A549 (cell line): ENCODE data around the gene PXYLP1. TPM values are rescaled to one million over a fixed set of nuclear protein-coding genes. Genes with fewer than 3 reads are reported as not detected.

Source experiments
- ATAC-seq, 2 experiments: fragments of 200-7000 bp in 1 of 2; fragments of >200 bp in 1 of 2; cut with Nextera tagmentation in 1 of 2; cut with Tn5 transposase in 1 of 2; 3 replicates each; pipeline versions ENCODE4 v1.8.0 to v1.9.1; 2018 to 2020; ENCODE audit warnings: mild to moderate bottlenecking in 1 of 2, moderate library complexity in 1 of 2
- CTCF ChIA-PET: fragments of 300-600 bp; sonication (Branson Sonifier 250); formaldehyde crosslinking; extraction: SDS; loops from one replicate; lab custom pipeline; 2021; ENCODE audit warnings: antibody characterized with exemption, inconsistent platforms; lab: Yijun Ruan, JAX
- POLR2A ChIA-PET: fragments of 350-600 bp; formaldehyde crosslinking; extraction: SDS; loops from one replicate; lab custom pipeline; 2021; ENCODE audit warnings: antibody characterized with exemption, inconsistent platforms; lab: Yijun Ruan, JAX
- DNase-seq, 2 experiments: peaks; one replicate each; pipeline versions ENCODE4 v3.0.0 to v3.0.0-alpha.2; 2011 to 2016; ENCODE audit warnings: low read depth in 1 of 2, low spot score in 1 of 2
- FAIRE-seq: peaks from 2 replicates; lab custom pipeline; 2011; peaks lifted over from hg19 to GRCh38; lab: Jason Lieb, UNC
- H3K27ac ChIP-seq, 2 experiments: fragments of >200 bp; sonication (Bioruptor Twin); formaldehyde crosslinking; 3 replicates each; pipeline ENCODE4 v1.5.1; 2016 to 2017
- H3K4me1 ChIP-seq: fragments of >200 bp; sonication (Bioruptor Twin); formaldehyde crosslinking; 3 replicates; pipeline ENCODE4 v1.6.1; 2016
- H3K4me2 ChIP-seq: fragments of >200 bp; sonication (Bioruptor Twin); formaldehyde crosslinking; 3 replicates; pipeline ENCODE4 v1.6.1; 2016
- H3K4me3 ChIP-seq: fragments of >200 bp; sonication (Bioruptor Twin); formaldehyde crosslinking; 3 replicates; pipeline ENCODE4 v1.5.1; 2016
- H3K9me3 ChIP-seq: fragments of >200 bp; sonication (Bioruptor Twin); formaldehyde crosslinking; 3 replicates; pipeline ENCODE4 v1.6.1; 2016
- ATOH8 ChIP-seq: fragments of 250-450 bp; sonication (Bioruptor Pico); IDR thresholded peaks from 2 replicates; pipeline ENCODE4 v1.5.0; 2020; ENCODE audit warnings: low read depth, mild to moderate bottlenecking, moderate library complexity
- CTCF ChIP-seq: fragments of >200 bp; sonication (Bioruptor Twin); formaldehyde crosslinking; IDR thresholded peaks from 3 replicates; pipeline ENCODE4 v1.5.1; 2016
- EHF ChIP-seq: fragments of 250-450 bp; sonication (Bioruptor Pico); IDR thresholded peaks from 2 replicates; pipeline ENCODE4 v1.5.0; 2020; ENCODE audit warnings: mild to moderate bottlenecking
- EHMT2 ChIP-seq: fragments of 200-600 bp; sonication (generic); IDR thresholded peaks from 2 replicates; pipeline ENCODE4 v1.6.1; 2016; ENCODE audit warnings: antibody characterized with exemption, low read depth, mild to moderate bottlenecking, moderate library complexity
- FOXS1 ChIP-seq: fragments of 250-450 bp; sonication (Bioruptor Pico); IDR thresholded peaks from 2 replicates; pipeline ENCODE4 v1.5.0; 2020; ENCODE audit warnings: mild to moderate bottlenecking, moderate library complexity
- GATA3 ChIP-seq: IDR thresholded peaks from 2 replicates; pipeline ENCODE4 v1.6.1; 2012; ENCODE audit warnings: borderline replicate concordance
- HDAC2 ChIP-seq: fragments of 200-600 bp; sonication (generic); IDR thresholded peaks from 2 replicates; pipeline ENCODE4 v1.6.1; 2016
- HOXA7 ChIP-seq: fragments of 250-450 bp; sonication (Bioruptor Pico); IDR thresholded peaks from 2 replicates; pipeline ENCODE4 v1.5.0; 2020; ENCODE audit warnings: mild to moderate bottlenecking, moderate library complexity
- PHF8 ChIP-seq: fragments of 200-600 bp; sonication (generic); IDR thresholded peaks from 2 replicates; pipeline ENCODE4 v1.6.1; 2016; ENCODE audit warnings: low read depth, mild to moderate bottlenecking, antibody characterized with exemption, moderate library complexity, borderline replicate concordance
- POLR2AphosphoS2 ChIP-seq: conservative IDR thresholded peaks from 2 replicates; pipeline ENCODE4 v1.6.1; 2012; ENCODE audit warnings: low read length, improper control_type of control experiment, inconsistent platforms
- RCOR1 ChIP-seq: fragments of 150-350 bp; IDR thresholded peaks from 2 replicates; pipeline ENCODE4 v1.6.1; 2014; ENCODE audit warnings: antibody characterized with exemption, low read length, low read depth
- WGBS: methylation state at CpG from one replicate; pipeline ENCODE4 v1.1.6; 2017; ENCODE audit errors: missing lambda C conversion rate; 5-methylcytosine and 5-hydroxymethylcytosine counted together
- polyA plus RNA-seq, 4 experiments: library from polyadenylated mRNA; depleted of rRNA in 3 of 4; stranded (reverse); fragments of >200 nt; fragmentation: RNase III in 1 of 4; extraction: RNeasy Plus Mini Kit Qiagen cat#74134 plus additional on column Dnase treatment in 1 of 4; gene quantifications; 2 replicates in 3 of 4; 3 replicates in 1 of 4; pipeline ENCODE4 v1.2.3, GENCODE V29; 2011 to 2017
- TF ChIP-seq, protein P1 (sequence below): fragments of 450-650 bp; IDR thresholded peaks from 2 replicates; pipeline ENCODE4 v1.6.1; 2014; ENCODE audit warnings: antibody characterized with exemption
- TF ChIP-seq, protein P2 (sequence below): fragments of 150-350 bp; IDR thresholded peaks from 2 replicates; pipeline ENCODE4 v1.6.1; 2014; ENCODE audit warnings: low read depth, mild to moderate bottlenecking, low read length
- TF ChIP-seq, protein P3 (sequence below): fragments of >200 bp; sonication (Bioruptor Twin); formaldehyde crosslinking; IDR thresholded peaks from 3 replicates; pipeline ENCODE4 v1.6.1; 2016
- TF ChIP-seq, protein P4 (sequence below): IDR thresholded peaks from 2 replicates; pipeline ENCODE4 v1.6.1; 2012; ENCODE audit warnings: low read depth, borderline replicate concordance

Gene PXYLP1
- polyA plus RNA-seq, 2 of the 4 experiments (the other 2 are of a cell fraction) = 8.0 to 11.7 TPM

DNA sequence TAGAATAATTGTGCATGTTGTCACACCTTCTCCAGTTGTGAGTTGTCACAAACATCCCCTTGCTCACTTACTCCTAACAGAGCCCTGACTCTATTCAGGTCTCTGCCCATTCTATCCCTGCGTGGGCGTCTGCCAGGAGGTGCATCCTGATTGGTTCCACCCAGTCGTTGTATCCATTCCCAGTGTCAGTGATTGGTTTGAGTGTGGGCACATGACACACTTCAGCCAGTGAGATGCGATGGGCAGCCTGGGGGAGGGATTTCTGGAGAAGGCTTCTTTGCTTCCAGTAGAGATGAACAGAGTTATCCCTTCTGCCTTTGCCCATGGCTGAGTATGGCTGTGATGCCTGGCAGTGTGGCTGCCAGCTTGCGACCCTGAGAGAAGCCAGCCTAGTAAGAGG lies 18.7 kb downstream of the PXYLP1 start:
- no peak overlapping the region for H3K27ac ChIP-seq
- no peaks in the 10 kb centered on the region for H3K4me1 ChIP-seq
- no peak overlapping the region for H3K4me3 ChIP-seq
- peak in 1 of 2 experiments; percentile 72; a peak in 3 of 6 replicates for ATAC-seq
- no peak for DNase-seq
- WGBS = 76% methylated on average over 5 of the region's 5 CpGs
- FAIRE-seq = no peak
- H3K9me3 ChIP-seq = no peaks in the 10 kb centered on the region
- TF ChIP-seq, protein P1, sequence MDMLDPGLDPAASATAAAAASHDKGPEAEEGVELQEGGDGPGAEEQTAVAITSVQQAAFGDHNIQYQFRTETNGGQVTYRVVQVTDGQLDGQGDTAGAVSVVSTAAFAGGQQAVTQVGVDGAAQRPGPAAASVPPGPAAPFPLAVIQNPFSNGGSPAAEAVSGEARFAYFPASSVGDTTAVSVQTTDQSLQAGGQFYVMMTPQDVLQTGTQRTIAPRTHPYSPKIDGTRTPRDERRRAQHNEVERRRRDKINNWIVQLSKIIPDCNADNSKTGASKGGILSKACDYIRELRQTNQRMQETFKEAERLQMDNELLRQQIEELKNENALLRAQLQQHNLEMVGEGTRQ = peak; percentile 43; the same call in 1 of the 2 replicates
- no peak for TF ChIP-seq CTCF
- CTCF ChIA-PET = interaction anchor here (1.3 to 1.7 kb wide), 2 partner anchors 15 to 19 kb away, joined by 4 read pairs; partner anchors contain the start of gene PXYLP1
- POLR2A ChIA-PET = no interaction called here
- H3K4me2 ChIP-seq = no peak overlapping the region

DNA sequence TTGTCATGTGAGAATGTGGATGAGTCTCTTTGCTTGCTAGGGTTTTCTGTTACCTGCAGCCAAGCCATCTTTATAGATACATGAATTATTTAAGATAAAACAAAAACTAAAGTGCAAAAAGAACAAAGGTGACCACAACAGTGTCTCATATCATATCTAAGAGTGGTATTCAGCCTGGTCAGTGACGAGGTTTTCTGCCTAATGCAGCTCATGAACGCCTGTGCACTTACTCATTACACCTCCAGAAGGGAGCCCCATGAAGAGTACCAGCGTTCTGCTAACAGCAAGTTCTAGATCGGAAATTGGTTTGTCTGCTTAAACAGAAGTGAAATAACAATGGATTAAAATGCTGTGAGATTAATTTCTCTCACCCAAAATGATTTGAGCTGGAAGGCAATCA lies 19.2 kb downstream of the PXYLP1 start:
- ATAC-seq (no peak), FAIRE-seq (no peak)
- Histone ChIP-seq H3K4me1 (no peaks in the 10 kb centered on the region), H3K9me3 (no peaks in the 10 kb centered on the region), H3K4me3 (no peak overlapping the region), H3K27ac (no peak overlapping the region), H3K4me2 (no peak overlapping the region)
- POLR2A ChIA-PET = interaction anchor here (1.1 kb wide), 1 partner anchor 19 kb away, joined by 3 read pairs; the partner anchor contains the start of gene PXYLP1
- TF ChIP-seq HDAC2 (no peak), FOXS1 (CRISPR knock-in tag) (no peak), POLR2AphosphoS2 (no peak), RCOR1 (no peak), EHF (CRISPR knock-in tag) (no peak), CTCF (no peak), EHMT2 (no peak)
- TF ChIP-seq, protein P2, sequence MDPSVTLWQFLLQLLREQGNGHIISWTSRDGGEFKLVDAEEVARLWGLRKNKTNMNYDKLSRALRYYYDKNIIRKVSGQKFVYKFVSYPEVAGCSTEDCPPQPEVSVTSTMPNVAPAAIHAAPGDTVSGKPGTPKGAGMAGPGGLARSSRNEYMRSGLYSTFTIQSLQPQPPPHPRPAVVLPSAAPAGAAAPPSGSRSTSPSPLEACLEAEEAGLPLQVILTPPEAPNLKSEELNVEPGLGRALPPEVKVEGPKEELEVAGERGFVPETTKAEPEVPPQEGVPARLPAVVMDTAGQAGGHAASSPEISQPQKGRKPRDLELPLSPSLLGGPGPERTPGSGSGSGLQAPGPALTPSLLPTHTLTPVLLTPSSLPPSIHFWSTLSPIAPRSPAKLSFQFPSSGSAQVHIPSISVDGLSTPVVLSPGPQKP = no peak
- TF ChIP-seq, protein P3, sequence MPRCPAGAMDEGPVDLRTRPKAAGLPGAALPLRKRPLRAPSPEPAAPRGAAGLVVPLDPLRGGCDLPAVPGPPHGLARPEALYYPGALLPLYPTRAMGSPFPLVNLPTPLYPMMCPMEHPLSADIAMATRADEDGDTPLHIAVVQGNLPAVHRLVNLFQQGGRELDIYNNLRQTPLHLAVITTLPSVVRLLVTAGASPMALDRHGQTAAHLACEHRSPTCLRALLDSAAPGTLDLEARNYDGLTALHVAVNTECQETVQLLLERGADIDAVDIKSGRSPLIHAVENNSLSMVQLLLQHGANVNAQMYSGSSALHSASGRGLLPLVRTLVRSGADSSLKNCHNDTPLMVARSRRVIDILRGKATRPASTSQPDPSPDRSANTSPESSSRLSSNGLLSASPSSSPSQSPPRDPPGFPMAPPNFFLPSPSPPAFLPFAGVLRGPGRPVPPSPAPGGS = no peak
- TF ChIP-seq, all 56 proteins: peak for 0
- DNase-seq = no peak
- 72% methylated on average over 4 of the region's 4 CpGs for WGBS
- CTCF ChIA-PET = interaction anchor here (0.7 to 1.7 kb wide), 4 partner anchors 17 to 35 kb away, joined by 3 to 4 read pairs (median 4); partner anchors contain the start of gene PXYLP1

- Histone ChIP-seq H3K27ac (no peak overlapping the region), H3K9me3 (no peaks in the 10 kb centered on the region), H3K4me2 (no peak overlapping the region), H3K4me1 (no peaks in the 10 kb centered on the region), H3K4me3 (no peak overlapping the region)
- FAIRE-seq (no peak), DNase-seq (no peak), ATAC-seq (no peak)
- TF ChIP-seq ATOH8 (CRISPR knock-in tag) (no peak), GATA3 (no peak), PHF8 (no peak), RCOR1 (no peak), HOXA7 (CRISPR knock-in tag) (no peak), HDAC2 (no peak)
- TF ChIP-seq, protein P1 = no peak
- TF ChIP-seq, protein P4, sequence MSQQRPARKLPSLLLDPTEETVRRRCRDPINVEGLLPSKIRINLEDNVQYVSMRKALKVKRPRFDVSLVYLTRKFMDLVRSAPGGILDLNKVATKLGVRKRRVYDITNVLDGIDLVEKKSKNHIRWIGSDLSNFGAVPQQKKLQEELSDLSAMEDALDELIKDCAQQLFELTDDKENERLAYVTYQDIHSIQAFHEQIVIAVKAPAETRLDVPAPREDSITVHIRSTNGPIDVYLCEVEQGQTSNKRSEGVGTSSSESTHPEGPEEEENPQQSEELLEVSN = no peak
- TF ChIP-seq, protein P2 = no peak
- 75% methylated on average over 2 of the region's 2 CpGs for WGBS
- CTCF ChIA-PET = interaction anchor here (1.4 kb wide), 1 partner anchor 22 kb away, joined by 4 read pairs; the partner anchor contains the start of gene PXYLP1
- POLR2A ChIA-PET = no interaction called here
These were observed 21.7 kb downstream of the PXYLP1 start for GRCh38 chr3:141253326-141253725.
